Activated CD4-positive, alpha-beta T cell treated with anti-CD3 and anti-CD28 coated beads for 24 hours (primary cell): ENCODE measurements around the gene RELN.
"Not testable (repeated sequence)": the region's sequence is repeated elsewhere in the genome, so short reads cannot be mapped to it uniquely, and the experiment has no call there.

Experiments
- DNase-seq, 2 donors: peaks; one replicate each; pipeline ENCODE4 v3.0.0-alpha.2; 2020; ENCODE audit warnings: low read depth in 2 of 2

The RELN gene

GRCh38 chr7:103791894-103792293 lies 197.6 kb downstream of the RELN start:
- no peak for DNase-seq

GRCh38 chr7:103787041-103787440 lies 202.4 kb downstream of the RELN start:
- DNase-seq = not testable (repeated sequence)

- DNase-seq = no peak
Observed at GRCh38 chr7:103784646-103785286, 204.7 kb downstream of the RELN start.

GRCh38 chr7:103781409-103781808 lies 208.0 kb downstream of the RELN start:
- no peak for DNase-seq

- not testable (repeated sequence) for DNase-seq
Observed at GRCh38 chr7:103780561-103780960, 208.9 kb downstream of the RELN start.

- no peak for DNase-seq
Observed at GRCh38 chr7:103777440-103777839, 212.0 kb downstream of the RELN start.

GRCh38 chr7:103773726-103774125 lies 215.7 kb downstream of the RELN start:
- no peak for DNase-seq

- no peak for DNase-seq
Observed at GRCh38 chr7:103772171-103772773, 217.2 kb downstream of the RELN start.

GRCh38 chr7:103771294-103771693 lies 218.2 kb downstream of the RELN start:
- no peak for DNase-seq

- no peak for DNase-seq
Observed at GRCh38 chr7:103766660-103767059, 222.8 kb downstream of the RELN start.

- DNase-seq = no peak
Observed at GRCh38 chr7:103765901-103766300, 223.6 kb downstream of the RELN start.

- DNase-seq = no peak
Observed at GRCh38 chr7:103764901-103765300, 224.6 kb downstream of the RELN start.

- no peak for DNase-seq
Observed at GRCh38 chr7:103762877-103763276, 226.6 kb downstream of the RELN start.

- DNase-seq = no peak
Observed at GRCh38 chr7:103762065-103762760, 227.2 kb downstream of the RELN start.

- DNase-seq = no peak
Observed at GRCh38 chr7:103752995-103753394, 236.5 kb downstream of the RELN start.

- no peak for DNase-seq
Observed at GRCh38 chr7:103751311-103751880, 238.1 kb downstream of the RELN start.

- DNase-seq = no peak
Observed at GRCh38 chr7:103748680-103749079, 240.8 kb downstream of the RELN start.

- DNase-seq = no peak
Observed at GRCh38 chr7:103735377-103735776, 254.1 kb downstream of the RELN start.

- no peak for DNase-seq
Observed at GRCh38 chr7:103731169-103731568, 258.3 kb downstream of the RELN start.

GRCh38 chr7:103729026-103729425 lies 260.4 kb downstream of the RELN start:
- DNase-seq = no peak

- no peak for DNase-seq
Observed at GRCh38 chr7:103727982-103728610, 261.4 kb downstream of the RELN start.

GRCh38 chr7:103719070-103719469 lies 270.4 kb downstream of the RELN start:
- DNase-seq = no peak
